Suprapubic skin (tissue), 3 donors: ENCODE results near the gene ADCY5.

Experiments
- POLR2A ChIP-seq, 2 donors: fragments of 450-650 bp; IDR thresholded peaks; one replicate each; pipeline ENCODE4 v1.6.1; 2017; ENCODE audit warnings: antibody characterized with exemption in 2 of 2, mild to moderate bottlenecking in 2 of 2, moderate library complexity in 2 of 2
- TF ChIP-seq, protein P1 (sequence below), 2 donors: fragments of 200-600 bp in 1 of 2; fragments of 450-650 bp in 1 of 2; sonication (generic) in 1 of 2; IDR thresholded peaks; one replicate each; pipeline ENCODE4 v1.5.1; 2016 to 2019; ENCODE audit warnings: antibody characterized with exemption in 2 of 2, mild to moderate bottlenecking in 1 of 2, moderate library complexity in 1 of 2

DNA sequence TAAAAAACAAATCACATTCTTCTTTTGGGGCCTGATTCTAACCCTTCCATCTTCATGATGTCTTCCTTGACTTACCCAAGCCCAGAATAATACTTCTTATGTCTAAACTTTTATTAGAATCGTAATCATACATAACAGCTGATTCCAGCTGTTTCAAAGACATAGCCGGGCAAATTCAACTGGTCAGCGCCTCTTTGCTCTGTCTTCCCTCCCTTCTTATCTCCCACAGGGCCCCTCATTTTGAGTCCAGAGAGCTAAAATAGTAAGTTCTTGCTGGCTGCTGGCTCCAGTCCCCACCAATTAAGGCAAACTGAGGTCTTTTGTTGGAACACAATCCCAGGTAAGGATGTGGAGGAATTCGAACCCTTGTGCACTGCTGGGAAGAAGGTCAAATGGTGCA lies 108.6 kb downstream of the ADCY5 start:
- no peak for TF ChIP-seq POLR2A (IDR thresholded peaks at IDR 0.05)
- TF ChIP-seq, protein P1, sequence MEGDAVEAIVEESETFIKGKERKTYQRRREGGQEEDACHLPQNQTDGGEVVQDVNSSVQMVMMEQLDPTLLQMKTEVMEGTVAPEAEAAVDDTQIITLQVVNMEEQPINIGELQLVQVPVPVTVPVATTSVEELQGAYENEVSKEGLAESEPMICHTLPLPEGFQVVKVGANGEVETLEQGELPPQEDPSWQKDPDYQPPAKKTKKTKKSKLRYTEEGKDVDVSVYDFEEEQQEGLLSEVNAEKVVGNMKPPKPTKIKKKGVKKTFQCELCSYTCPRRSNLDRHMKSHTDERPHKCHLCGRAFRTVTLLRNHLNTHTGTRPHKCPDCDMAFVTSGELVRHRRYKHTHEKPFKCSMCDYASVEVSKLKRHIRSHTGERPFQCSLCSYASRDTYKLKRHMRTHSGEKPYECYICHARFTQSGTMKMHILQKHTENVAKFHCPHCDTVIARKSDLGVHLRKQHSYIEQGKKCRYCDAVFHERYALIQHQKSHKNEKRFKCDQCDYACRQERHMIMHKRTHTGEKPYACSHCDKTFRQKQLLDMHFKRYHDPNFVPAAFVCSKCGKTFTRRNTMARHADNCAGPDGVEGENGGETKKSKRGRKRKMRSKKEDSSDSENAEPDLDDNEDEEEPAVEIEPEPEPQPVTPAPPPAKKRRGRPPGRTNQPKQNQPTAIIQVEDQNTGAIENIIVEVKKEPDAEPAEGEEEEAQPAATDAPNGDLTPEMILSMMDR (IDR thresholded peaks at IDR 0.05): no peak
